ENCODE measurements around the gene PIK3CD. TPM values are rescaled to one million over a fixed set of nuclear protein-coding genes. Genes with fewer than 3 reads are reported as not detected.
A peak's percentile ranks its signal among the peaks of the same experiment; 100 is the strongest.

PIK3CD gene
- total RNA-seq, 1 donor from 2014 or later, result 15.7 TPM

DNA sequence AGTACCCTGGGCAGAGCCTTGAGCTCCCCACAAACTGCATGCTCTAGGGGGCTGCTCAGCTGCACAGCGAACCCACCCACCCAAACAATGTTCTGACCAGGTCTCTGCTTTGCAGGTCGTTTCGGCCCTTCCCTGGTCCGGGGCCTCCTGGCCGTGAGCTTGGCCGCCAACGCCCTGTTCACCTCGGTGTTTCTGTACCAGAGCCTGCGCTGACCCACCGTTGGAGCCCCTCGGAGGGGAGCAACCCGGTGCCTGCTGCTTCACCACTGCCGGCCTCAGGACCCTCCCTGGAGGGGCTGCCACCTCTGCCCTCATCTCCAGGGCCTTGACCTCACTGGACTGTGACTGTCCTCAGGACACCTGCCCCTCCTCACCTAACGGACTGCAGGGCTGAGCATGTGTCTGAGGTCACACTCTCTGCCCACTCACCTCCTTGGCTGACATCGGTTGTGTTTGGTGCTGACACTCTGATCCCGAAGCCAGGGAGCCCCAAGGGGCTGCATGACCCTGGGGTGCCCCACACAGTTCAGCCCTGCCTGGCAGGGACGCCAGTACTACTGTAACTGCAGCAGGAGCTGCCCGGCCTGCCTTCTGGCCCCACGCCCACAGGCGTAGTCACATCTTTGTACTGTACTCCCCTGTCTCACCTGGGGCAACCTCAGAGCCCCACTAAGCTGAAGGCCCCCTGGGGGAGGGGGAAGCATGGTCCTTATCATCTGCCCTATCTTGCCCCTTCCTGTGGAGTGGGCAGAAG, 38.5 kb upstream of the PIK3CD start:
- H3K4me3 Mint-ChIP-seq (ENCODE audit: low read depth), result no peak overlapping the region
- no peaks in the 10 kb centered on the region for H3K4me1 Mint-ChIP-seq (ENCODE audit: low read depth)
- H3K36me3 Mint-ChIP-seq (ENCODE audit: insufficient read depth), result peaks cover 1% of the 10 kb centered on the region
- H3K27ac Mint-ChIP-seq, result peak overlapping the region; percentile 67
- H3K27me3 Mint-ChIP-seq, result no peaks in the 10 kb centered on the region
- TF ChIP-seq, protein P1, sequence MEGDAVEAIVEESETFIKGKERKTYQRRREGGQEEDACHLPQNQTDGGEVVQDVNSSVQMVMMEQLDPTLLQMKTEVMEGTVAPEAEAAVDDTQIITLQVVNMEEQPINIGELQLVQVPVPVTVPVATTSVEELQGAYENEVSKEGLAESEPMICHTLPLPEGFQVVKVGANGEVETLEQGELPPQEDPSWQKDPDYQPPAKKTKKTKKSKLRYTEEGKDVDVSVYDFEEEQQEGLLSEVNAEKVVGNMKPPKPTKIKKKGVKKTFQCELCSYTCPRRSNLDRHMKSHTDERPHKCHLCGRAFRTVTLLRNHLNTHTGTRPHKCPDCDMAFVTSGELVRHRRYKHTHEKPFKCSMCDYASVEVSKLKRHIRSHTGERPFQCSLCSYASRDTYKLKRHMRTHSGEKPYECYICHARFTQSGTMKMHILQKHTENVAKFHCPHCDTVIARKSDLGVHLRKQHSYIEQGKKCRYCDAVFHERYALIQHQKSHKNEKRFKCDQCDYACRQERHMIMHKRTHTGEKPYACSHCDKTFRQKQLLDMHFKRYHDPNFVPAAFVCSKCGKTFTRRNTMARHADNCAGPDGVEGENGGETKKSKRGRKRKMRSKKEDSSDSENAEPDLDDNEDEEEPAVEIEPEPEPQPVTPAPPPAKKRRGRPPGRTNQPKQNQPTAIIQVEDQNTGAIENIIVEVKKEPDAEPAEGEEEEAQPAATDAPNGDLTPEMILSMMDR (IDR thresholded peaks at IDR 0.05; ENCODE audit: unreplicated experiment), result no peak
- DNase-seq (ENCODE audit: low spot score, unreplicated experiment), result no peak
- no peaks in the 10 kb centered on the region for H3K9me3 Mint-ChIP-seq (ENCODE audit: low read depth)

DNA sequence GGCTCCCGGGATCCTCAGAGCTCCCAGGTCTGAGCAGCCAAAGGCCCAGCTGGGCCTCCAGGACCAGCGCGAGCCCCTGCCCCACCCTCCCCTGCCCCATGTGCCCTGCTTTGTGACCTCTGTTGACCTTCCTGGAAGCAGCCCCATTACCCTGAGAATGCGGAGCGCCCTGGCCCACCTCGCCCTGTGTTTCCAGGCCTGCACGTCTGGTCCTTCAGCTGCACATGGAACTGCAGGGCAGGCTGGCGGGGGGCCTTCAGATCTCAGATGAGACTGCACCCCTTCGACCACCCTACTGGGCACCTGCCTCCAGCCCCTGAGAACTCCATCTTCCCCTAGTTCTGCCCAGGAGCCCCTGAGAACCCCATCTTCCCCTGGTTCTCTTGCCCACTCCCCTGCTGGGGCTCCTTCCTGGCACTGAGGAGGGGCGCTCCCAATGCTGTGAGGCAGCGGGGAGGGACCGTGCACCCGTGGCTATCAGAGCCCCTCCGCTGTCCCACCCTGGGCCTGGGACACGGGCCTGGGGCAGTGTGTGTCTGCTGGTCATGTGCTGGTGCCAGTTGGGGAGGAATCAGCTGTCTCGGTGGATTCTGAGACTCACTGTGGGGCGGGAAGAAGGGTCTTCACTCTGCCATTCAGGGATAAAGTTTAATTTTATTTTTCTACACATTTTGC, 37.8 kb upstream of the PIK3CD start:
- TF ChIP-seq, protein P1 (IDR thresholded peaks at IDR 0.05; ENCODE audit: unreplicated experiment), result no peak
- Mint-ChIP-seq H3K27me3 (peaks cover under 1% of the 10 kb centered on the region), H3K27ac (no peak overlapping the region), H3K36me3 (ENCODE audit: insufficient read depth) (peaks cover 1% of the 10 kb centered on the region), H3K4me3 (ENCODE audit: low read depth) (no peak overlapping the region), H3K4me1 (ENCODE audit: low read depth) (no peaks in the 10 kb centered on the region), H3K9me3 (ENCODE audit: low read depth) (no peaks in the 10 kb centered on the region)
- no peak for DNase-seq (ENCODE audit: low spot score, unreplicated experiment)

DNA sequence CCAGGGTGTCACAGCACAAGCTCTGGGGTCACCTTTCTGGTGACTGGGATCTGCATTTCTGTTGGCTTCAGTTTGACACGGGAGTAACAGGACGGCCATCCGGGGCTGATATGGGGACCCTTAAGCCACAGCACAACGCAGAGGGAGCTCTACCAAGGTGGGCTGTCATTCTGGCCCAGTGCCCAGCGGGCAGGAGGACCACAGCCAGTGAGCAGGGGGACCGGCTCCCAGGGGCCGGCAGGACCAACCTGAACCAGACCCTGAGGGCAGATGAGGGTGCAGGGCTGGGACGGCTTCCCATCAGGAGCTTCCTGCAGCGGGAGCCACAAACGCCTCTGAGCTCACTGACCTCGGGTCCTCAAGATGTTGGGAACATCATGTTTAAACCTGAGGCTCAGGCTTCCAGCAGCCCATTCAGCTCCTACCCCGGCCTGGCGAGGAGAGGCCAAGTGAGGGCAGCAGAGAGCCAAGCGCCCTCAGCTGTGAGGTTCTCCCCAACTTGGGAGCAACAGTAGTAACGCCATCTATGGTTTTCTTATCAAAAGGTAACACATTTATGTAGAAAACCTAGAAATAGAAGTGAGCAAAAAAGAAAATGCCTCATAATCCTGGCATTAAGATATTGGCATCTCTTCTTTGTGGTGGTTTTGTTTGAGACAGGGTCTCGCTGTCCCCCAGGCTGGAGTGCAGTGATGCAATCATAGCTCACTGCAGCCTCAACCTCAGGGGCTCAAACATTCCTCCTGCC, 36.0 kb upstream of the PIK3CD start:
- peaks cover 1% of the 10 kb centered on the region for H3K36me3 Mint-ChIP-seq (ENCODE audit: insufficient read depth)
- H3K27ac Mint-ChIP-seq, result no peak overlapping the region
- H3K4me1 Mint-ChIP-seq (ENCODE audit: low read depth), result no peaks in the 10 kb centered on the region
- DNase-seq (ENCODE audit: low spot score, unreplicated experiment), result no peak
- no peak overlapping the region for H3K4me3 Mint-ChIP-seq (ENCODE audit: low read depth)
- peaks cover 6% of the 10 kb centered on the region for H3K27me3 Mint-ChIP-seq
- no peaks in the 10 kb centered on the region for H3K9me3 Mint-ChIP-seq (ENCODE audit: low read depth)
- TF ChIP-seq, protein P1 (IDR thresholded peaks at IDR 0.05; ENCODE audit: unreplicated experiment), result peak; percentile 65

DNA sequence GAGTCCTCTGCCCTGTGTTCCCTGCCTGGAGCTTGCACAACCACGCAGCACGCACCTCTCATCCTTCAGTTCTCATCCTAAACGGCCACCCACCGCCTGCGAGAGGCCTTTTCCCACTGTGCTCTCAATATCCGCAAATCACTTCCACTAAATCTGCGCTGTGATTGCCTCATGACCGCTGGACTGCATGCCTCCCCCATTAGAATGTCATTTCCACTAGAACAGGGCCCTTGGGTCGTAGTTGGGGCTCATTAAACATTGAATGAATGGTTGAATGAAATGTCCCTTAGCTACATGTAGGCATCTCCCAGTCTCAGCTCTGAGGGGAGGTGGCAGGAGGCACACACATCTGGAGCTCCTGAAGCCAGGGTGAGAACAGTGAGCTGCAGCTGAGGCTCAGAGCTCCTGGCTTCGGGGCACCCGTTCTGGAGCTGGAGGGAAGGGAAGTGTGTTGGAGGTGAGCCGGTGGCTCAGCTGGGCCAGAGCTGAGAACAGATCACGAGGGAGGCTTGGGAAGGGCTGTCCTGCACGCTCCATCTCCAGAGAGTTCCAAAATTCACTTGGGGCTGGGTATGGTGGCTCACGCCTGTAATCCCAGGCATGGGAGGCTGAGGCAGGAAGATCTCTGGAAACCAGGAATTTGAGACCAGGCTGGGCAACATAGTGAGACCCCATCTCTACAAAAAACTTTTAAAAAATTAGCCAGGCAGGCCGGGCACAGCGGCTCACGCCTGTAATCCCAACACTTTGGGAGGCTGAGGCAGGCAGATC, 32.4 kb upstream of the PIK3CD start:
- Mint-ChIP-seq H3K36me3 (ENCODE audit: insufficient read depth) (no peaks in the 10 kb centered on the region), H3K27me3 (peaks cover 8% of the 10 kb centered on the region), H3K9me3 (ENCODE audit: low read depth) (no peaks in the 10 kb centered on the region), H3K4me1 (ENCODE audit: low read depth) (no peaks in the 10 kb centered on the region), H3K27ac (no peak overlapping the region), H3K4me3 (ENCODE audit: low read depth) (no peak overlapping the region)
- DNase-seq (ENCODE audit: low spot score, unreplicated experiment), result no peak
- TF ChIP-seq, protein P1 (IDR thresholded peaks at IDR 0.05; ENCODE audit: unreplicated experiment), result no peak

DNA sequence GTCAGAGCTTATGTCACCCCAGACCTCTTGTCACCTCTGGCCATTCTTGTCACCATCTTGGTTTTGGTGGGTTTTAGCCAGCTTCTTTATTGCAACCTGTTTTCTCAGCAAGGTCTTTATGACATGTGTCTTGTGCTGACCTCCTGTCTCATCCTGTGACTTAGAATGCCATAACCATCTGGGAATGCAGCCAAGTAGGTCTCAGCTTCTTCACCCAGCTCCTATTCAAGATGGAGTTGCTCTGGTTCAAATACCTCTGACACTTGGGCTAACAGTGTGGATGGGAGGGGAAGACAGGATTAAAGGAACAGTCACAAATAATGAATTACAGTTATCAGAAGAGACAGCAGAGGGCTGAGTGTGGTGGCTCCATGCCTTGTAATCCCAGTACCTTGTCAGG, 30.5 kb upstream of the PIK3CD start:
- no peak for DNase-seq (ENCODE audit: low spot score, unreplicated experiment)
- Mint-ChIP-seq H3K27me3 (peaks cover 11% of the 10 kb centered on the region), H3K4me3 (ENCODE audit: low read depth) (no peak overlapping the region)

More for the DNA sequence above, 30.5 kb upstream of the PIK3CD start:
- H3K27ac Mint-ChIP-seq, result no peak overlapping the region
- TF ChIP-seq, protein P1 (IDR thresholded peaks at IDR 0.05; ENCODE audit: unreplicated experiment), result no peak
- H3K9me3 Mint-ChIP-seq (ENCODE audit: low read depth), result no peaks in the 10 kb centered on the region
- no peaks in the 10 kb centered on the region for H3K36me3 Mint-ChIP-seq (ENCODE audit: insufficient read depth)
- no peaks in the 10 kb centered on the region for H3K4me1 Mint-ChIP-seq (ENCODE audit: low read depth)
